ENCODE measurements around the gene MAP1LC3A.

DNA sequence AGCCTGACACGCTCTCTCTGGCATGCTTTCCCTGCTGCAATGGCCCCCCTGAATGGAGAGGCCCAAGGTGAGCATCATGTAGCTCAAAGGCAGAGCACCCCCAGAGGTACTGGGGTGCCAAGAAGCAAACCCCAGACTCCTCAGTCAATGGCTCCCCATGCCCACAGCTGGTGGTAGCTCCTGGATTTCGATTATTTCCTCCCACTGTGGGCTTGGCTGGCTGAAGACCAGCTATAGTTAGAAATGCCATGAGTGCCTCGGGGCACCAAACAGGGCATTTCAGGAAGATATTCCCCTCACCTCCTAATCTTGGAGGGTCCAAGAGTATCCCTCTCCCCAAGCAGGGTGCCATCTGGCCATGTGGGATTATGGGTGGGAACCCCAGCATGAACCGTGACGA is 16.8 kb downstream of the MAP1LC3A start:
- TF ChIP-seq POLR2A (IDR thresholded peaks at IDR 0.05; ENCODE audit: borderline replicate concordance, extremely low read depth, insufficient read depth, insufficient read length) (no peak), YY1 (IDR thresholded peaks at IDR 0.05; ENCODE audit: extremely low read depth, insufficient replicate concordance, low read depth, low read length) (no peak)
- TF ChIP-seq, protein P1, sequence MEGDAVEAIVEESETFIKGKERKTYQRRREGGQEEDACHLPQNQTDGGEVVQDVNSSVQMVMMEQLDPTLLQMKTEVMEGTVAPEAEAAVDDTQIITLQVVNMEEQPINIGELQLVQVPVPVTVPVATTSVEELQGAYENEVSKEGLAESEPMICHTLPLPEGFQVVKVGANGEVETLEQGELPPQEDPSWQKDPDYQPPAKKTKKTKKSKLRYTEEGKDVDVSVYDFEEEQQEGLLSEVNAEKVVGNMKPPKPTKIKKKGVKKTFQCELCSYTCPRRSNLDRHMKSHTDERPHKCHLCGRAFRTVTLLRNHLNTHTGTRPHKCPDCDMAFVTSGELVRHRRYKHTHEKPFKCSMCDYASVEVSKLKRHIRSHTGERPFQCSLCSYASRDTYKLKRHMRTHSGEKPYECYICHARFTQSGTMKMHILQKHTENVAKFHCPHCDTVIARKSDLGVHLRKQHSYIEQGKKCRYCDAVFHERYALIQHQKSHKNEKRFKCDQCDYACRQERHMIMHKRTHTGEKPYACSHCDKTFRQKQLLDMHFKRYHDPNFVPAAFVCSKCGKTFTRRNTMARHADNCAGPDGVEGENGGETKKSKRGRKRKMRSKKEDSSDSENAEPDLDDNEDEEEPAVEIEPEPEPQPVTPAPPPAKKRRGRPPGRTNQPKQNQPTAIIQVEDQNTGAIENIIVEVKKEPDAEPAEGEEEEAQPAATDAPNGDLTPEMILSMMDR (IDR thresholded peaks at IDR 0.05 in 2 of 3, conservative IDR thresholded peaks at IDR 0.05 in 1 of 3; ENCODE audit: borderline replicate concordance in 1 of 3, insufficient read depth in 1 of 3, low read depth in 2 of 3, low read length in 2 of 3) = no peak
